GM10248 (cell line): ENCODE results near the gene MED13.
"Not testable (repeated sequence)": the region's sequence is repeated elsewhere in the genome, so short reads cannot be mapped to it uniquely, and the experiment has no call there.

ENCODE experiments used
- CTCF ChIA-PET: fragments of 300-600 bp; sonication (Branson Sonifier 250); formaldehyde crosslinking; extraction: SDS; loops from one replicate; lab custom pipeline; 2021; ENCODE audit warnings: antibody characterized with exemption; lab: Yijun Ruan, JAX
- POLR2A ChIA-PET: fragments of 350-650 bp; sonication (Branson Sonifier 250); formaldehyde crosslinking; extraction: SDS; loops from one replicate; lab custom pipeline; 2020; ENCODE audit warnings: antibody characterized with exemption; lab: Yijun Ruan, JAX
- DNase-seq: peaks from one replicate; pipeline ENCODE4 v3.0.0; 2012; ENCODE audit errors: extremely low spot score
- TF ChIP-seq, protein P1 (sequence below): IDR thresholded peaks from 2 replicates; pipeline ENCODE4 v1.5.1; 2012; ENCODE audit warnings: mild to moderate bottlenecking, low read depth; ENCODE audit errors: extremely low read depth, missing control alignments, control extremely low read depth

Gene MED13

DNA sequence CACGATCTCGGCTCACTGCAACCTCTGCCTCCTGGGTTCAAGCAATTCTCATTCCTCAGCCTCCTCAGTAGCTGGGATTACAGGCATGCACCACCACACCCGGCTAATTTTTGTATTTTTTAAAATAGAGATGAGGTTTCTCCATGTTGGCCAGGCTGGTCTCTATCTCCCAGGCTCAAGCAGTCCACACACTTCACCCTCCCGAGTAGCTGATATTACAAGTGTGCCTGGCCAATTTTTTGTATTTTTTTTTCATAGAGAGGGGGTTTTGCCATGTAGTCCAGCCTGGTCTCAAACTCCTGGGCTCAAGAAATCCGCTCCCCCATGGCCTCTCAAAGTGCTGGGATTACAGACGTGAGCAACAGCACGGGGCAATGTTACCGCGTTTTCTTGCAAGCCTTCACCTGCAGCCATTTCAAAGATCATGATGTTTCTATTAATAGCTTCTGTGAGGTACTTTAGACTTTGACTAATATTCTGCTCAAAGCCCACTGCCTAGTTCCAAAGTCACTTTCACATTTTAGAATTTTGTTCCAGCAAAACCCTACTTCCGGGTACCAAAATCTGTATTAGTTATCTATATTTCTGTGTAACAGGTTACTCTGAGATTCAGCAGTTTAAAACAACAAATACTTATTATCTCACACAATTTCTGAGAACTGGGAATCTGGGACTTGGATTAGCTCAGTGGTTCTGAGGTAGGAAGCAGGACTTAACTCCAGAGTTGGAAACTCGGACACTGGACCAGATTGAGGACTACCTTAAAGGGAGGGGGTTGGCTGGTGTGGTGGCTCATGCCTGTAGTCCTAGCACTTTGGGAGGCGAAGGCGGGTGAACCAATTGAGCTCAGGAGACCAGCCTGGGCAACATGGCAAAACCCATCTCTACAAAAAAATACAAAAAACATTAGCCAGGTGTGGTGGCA is 12.0 kb upstream of the MED13 start:
- TF ChIP-seq, protein P1, sequence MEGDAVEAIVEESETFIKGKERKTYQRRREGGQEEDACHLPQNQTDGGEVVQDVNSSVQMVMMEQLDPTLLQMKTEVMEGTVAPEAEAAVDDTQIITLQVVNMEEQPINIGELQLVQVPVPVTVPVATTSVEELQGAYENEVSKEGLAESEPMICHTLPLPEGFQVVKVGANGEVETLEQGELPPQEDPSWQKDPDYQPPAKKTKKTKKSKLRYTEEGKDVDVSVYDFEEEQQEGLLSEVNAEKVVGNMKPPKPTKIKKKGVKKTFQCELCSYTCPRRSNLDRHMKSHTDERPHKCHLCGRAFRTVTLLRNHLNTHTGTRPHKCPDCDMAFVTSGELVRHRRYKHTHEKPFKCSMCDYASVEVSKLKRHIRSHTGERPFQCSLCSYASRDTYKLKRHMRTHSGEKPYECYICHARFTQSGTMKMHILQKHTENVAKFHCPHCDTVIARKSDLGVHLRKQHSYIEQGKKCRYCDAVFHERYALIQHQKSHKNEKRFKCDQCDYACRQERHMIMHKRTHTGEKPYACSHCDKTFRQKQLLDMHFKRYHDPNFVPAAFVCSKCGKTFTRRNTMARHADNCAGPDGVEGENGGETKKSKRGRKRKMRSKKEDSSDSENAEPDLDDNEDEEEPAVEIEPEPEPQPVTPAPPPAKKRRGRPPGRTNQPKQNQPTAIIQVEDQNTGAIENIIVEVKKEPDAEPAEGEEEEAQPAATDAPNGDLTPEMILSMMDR: no peak
- DNase-seq: no peak
- ChIA-PET POLR2A (no interaction called here), CTCF (interaction anchor here (1.1 to 4.5 kb wide), 6 partner anchors 8 to 37 kb away, joined by 3 to 26 read pairs (median 6); partner anchors contain the start of gene MED13)

DNA sequence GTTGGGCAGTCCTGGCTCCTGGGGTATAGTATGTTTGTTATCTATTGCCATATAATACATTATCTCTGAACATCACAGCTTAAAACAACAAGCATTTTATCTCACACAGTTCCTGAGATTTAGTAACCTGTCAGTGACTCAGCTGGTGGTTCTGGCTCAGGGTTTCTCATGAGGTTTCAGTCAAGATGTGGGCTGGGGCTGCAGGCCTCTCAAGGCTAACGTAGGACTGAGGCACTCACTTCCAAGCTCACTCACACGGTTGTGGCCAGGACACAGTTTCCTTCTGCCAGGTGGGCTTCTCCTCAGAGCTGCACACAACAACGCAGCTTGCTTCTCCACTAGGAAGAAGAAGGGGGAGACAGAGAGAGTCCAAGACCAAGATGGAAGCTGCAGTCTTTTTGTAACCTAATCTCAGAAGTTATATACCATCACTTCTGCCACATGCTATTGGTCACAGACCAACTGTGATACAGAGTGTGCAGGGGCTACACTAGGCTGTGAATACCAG is 10.3 kb upstream of the MED13 start:
- TF ChIP-seq, protein P1: no peak
- CTCF ChIA-PET: interaction anchor here (0.8 to 4.5 kb wide), 10 partner anchors 8 to 34 kb away, joined by 3 to 26 read pairs (median 5); no protein-coding TSS in a partner anchor
- no peak for DNase-seq
- POLR2A ChIA-PET: no interaction called here

DNA sequence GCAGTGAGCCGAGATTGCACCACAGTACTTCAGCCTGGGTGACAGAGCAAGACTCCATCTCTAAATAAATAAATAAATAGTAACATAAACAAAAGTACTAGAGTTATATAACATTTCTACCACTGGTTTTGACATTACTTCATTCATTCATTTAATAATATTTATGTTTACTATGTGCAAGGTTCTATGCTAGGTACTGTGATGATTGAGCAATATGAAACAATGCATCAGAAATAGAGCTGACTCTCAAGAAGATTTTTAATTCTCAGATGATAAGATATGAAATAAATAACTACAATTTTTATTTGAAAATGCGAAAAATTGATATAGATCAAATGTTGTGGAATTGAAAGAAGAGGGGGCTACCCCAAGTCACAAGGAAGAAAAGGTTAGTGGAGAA is 8.9 kb upstream of the MED13 start:
- ChIA-PET POLR2A (no interaction called here), CTCF (interaction anchor here (1.9 to 4.5 kb wide), 2 partner anchors 17 to 36 kb away, joined by 6 to 26 read pairs; no protein-coding TSS in a partner anchor)
- DNase-seq: no peak
- TF ChIP-seq, protein P1: no peak

DNA sequence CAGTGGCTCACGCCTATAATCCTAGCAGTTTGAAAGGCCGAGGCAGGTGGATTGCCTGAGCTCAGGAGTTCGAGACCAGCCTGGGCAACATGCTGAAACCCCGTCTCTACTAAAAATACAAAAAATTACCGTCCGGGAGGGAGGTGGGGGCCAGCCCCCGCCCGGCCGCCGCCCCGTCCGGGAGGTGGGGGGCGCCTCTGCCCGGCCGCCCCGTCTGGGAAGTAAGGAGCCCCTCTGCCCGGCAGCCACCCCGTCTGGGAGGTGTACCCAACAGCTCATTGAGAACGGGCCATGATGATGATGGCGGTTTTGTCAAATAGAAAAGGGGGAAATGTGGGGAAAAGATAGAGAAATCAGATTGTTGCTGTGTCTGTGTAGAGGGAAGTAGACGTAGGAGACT is 7.8 kb upstream of the MED13 start:
- POLR2A ChIA-PET: not testable (repeated sequence)
- CTCF ChIA-PET: interaction anchor here (1.2 to 2.9 kb wide), 3 partner anchors 9 to 37 kb away, joined by 3 to 12 read pairs (median 10); no protein-coding TSS in a partner anchor

DNA sequence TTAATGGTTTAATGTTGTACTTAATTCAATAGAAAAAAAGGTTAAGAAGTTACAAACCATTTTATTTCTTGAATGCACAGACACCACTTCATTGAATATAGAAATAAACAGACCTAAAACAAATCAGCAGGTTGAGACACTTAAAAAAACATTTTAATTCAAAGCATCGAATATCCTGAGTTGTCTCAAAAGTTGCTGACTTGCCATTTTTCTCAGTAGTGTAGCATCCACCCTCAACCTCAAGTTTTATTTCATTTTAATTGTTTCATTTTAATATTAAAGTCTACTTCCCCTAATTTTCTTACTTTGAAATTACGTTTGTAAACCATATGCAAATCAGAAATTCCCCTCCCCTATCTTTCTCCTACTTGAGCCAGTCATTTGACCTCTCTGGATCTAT is 5.8 kb upstream of the MED13 start:
- DNase-seq: no peak
- TF ChIP-seq, protein P1: no peak
- CTCF ChIA-PET: interaction anchor here (1.3 to 2.9 kb wide), 3 partner anchors 28 to 39 kb away, joined by 3 to 12 read pairs (median 10); no protein-coding TSS in a partner anchor
- POLR2A ChIA-PET: no interaction called here

More for the DNA sequence above, 7.8 kb upstream of the MED13 start:
- DNase-seq: not testable (repeated sequence)

DNA sequence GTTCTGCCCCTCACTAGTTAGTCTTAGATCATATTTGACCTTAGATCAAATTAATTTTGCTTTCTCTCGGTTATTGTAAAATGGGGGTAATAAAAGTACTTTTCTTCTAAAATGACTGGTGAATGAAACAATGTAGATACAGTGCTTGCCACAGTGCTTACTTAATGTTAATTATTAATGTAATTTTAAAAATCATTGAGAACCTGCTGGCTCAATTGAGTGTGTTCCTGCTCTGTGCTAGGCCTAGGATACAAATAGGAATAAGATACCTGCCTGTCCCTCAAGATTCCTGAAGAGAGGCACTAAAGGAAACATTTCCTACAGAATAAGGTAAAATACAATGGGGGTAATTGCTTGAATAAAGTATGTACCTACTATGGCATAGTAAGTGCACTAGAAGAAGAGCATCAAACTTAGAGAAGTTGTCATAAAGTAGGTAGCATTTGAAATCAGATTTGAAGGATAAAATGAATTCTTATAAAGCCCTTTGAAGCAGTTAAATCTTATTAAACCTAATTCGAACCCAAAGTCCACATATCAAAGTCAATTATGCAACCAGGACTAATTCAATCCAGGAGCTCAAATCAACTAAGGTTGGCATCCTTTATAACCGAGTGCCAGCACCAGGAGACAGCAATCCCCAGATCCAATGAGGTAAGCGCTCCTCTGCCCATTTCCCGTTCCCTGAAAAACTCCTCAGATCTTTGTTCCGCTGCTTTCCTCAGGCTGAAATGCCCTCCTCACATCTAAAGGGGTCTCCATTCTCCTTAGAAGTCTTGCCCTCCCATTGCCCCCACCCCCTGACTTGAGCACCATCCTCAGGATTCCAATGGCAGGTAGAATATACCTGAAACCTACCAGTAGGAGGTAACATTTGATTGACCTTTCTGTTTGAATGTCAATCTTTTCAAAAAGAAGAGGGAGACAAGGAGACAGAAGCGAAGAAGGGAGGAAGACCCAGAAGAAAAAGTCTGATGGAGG is 2.4 kb upstream of the MED13 start:
- ChIA-PET CTCF (interaction anchor here (0.7 kb wide), 1 partner anchor 42 kb away, joined by 4 read pairs; no protein-coding TSS in a partner anchor), POLR2A (no interaction called here)
- TF ChIP-seq, protein P1: no peak
- no peak for DNase-seq
